Stimulated activated naive CD8-positive, alpha-beta T cell treated with anti-CD3 and anti-CD28 coated beads, Interleukin-15, Interleukin-2, amounts not matched to agents 100 ng/mL and 50 ng/mL, for 24 hours (primary cell): ENCODE results near the gene NOX1.
"Not testable (repeated sequence)": the region's sequence is repeated elsewhere in the genome, so short reads cannot be mapped to it uniquely, and the experiment has no call there.

ENCODE experiments used
- H3K27ac Mint-ChIP-seq: one replicate; pipeline ENCODE4 v1.8.0; 2021; ENCODE audit warnings: mild to moderate bottlenecking, mixed read lengths
- H3K27me3 Mint-ChIP-seq: one replicate; pipeline ENCODE4 v1.8.0; 2021; ENCODE audit warnings: mixed read lengths
- H3K36me3 Mint-ChIP-seq: one replicate; pipeline ENCODE4 v1.8.0; 2021; ENCODE audit warnings: low read depth, mixed read lengths
- H3K4me1 Mint-ChIP-seq: one replicate; pipeline ENCODE4 v1.8.0; 2021; ENCODE audit warnings: low read depth, mixed read lengths
- H3K4me3 Mint-ChIP-seq: one replicate; pipeline ENCODE4 v1.8.0; 2021; ENCODE audit warnings: mild to moderate bottlenecking, mixed read lengths
- H3K9me3 Mint-ChIP-seq: one replicate; pipeline ENCODE4 v1.8.0; 2021; ENCODE audit warnings: mixed read lengths

The NOX1 gene

GRCh38 chrX:100796371-100796770 lies 77.8 kb downstream of the NOX1 start:
- H3K9me3 Mint-ChIP-seq, H3K36me3 Mint-ChIP-seq: not testable (repeated sequence)

More at GRCh38 chrX:100796371-100796770, 77.8 kb downstream of the NOX1 start:
- H3K4me1 Mint-ChIP-seq, H3K27me3 Mint-ChIP-seq, H3K27ac Mint-ChIP-seq, H3K4me3 Mint-ChIP-seq: not testable (repeated sequence)
